22Rv1 (cell line): ENCODE results near the gene TEKT5.

ENCODE experiments used
- CTCF ChIP-seq: fragments of 450-650 bp; IDR thresholded peaks from 2 replicates; pipeline ENCODE4 v1.5.1; 2017; ENCODE audit warnings: mild to moderate bottlenecking
- ZFX ChIP-seq: fragments of 450-650 bp; IDR thresholded peaks from 2 replicates; pipeline ENCODE4 v1.6.1; 2017; ENCODE audit warnings: antibody characterized with exemption, borderline replicate concordance

- TF ChIP-seq CTCF (no peak), ZFX (no peak)
These were observed 82.8 kb downstream of the TEKT5 start for GRCh38 chr16:10611825-10612342.
